Retinal pigment epithelial cell (primary cell): ENCODE data around the gene C18orf63.

Experiments
- DNase-seq: peaks from one replicate; pipeline ENCODE4 v3.0.0-alpha.2; 2010; ENCODE audit warnings: low read depth
- H3K4me3 ChIP-seq: 2 replicates; pipeline ENCODE4 v1.5.1; 2011; ENCODE audit warnings: mild to moderate bottlenecking, low read length, control low read depth, moderate library complexity
- CTCF ChIP-seq: conservative IDR thresholded peaks from 2 replicates; pipeline ENCODE4 v1.5.1; 2011; ENCODE audit warnings: low read depth, low read length, control low read depth, inconsistent platforms

C18orf63 gene

DNA sequence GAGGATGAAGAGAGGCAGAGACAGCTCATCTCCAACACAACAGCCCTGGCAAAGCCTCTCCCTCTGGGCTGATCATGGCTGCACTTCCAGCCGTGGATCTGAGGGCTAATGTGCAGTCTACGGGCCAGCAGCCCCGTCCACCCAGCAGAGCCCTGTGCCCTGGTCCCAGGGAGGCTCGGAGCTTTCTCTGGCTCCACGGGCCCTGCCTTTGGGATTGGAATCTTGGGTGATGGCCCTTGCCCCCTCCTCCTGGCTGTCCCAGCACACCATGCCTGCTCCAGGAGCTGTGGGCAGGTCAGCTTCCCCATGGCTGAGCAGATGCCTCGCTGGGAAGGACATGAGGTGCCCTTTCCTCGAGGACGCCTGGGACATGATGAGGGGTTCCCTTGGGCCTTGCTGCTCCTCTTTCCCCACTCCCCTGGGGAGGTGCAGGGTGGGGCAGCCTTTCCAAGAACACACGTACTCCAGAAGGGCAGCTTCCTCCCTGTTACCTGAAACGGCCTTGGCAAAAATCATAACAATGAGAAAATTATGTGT lies 66.9 kb downstream of the C18orf63 start:
- no peak for TF ChIP-seq CTCF
- no peak overlapping the region for H3K4me3 ChIP-seq
- DNase-seq: no peak

- H3K4me3 ChIP-seq: no peak overlapping the region
- DNase-seq: no peak
- TF ChIP-seq CTCF: no peak
Observed at GRCh38 chr18:74387383-74387782, 71.7 kb downstream of the C18orf63 start.

DNA sequence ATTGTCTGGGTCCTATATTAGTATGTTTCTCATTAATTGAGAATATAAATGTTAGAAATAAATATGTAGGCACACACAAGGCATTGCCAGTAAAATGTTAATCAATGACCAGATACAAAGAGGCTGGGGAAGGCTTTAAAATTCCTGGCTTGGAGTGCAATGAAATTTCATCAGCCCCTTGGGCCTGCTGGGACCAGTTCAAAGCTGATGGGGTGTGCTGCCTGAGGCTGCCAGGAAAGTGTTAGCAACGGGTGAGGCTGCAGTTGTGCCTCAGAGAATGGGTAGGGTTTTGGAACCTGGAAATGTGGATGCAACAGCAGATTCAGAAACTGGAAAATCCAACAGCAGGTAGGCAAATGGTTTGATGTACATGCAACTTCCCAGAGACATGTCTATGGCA lies 72.6 kb downstream of the C18orf63 start:
- no peak for TF ChIP-seq CTCF
- no peak overlapping the region for H3K4me3 ChIP-seq
- no peak for DNase-seq

DNA sequence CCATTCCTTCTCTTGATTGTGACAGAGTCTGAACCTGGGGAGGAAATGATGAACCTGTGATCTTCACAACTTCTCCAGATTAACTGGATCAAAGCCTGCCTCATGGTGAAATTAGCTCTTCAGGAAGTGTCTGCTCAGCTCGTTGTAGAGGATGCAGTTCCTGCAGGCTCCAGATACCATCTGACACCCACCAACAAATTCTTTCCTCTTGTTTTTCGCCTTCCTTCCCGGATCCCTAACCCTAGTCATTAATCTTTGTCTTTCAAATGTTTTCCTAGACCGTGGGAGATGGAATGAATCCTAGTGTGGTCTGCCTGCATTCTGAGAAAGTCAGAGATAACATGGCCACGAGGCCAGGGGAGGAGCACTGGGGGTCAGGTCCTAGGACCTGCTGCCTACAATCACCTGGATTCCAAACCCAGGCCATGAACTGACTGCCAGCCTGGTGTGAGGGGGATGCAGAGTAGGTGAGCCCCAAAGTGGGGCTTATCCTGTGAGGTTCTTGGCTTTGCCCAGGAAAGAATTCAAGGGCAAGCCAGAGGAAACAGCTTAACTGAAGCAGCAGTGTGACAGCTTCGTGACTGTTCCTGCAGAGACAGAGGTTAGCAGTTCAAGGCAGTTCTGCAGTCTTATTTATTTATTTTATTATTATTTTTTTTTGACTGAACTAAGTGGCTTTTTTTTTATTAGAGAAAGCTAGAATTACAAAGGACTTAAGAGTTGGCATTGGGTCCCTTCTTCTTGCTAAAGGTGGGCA lies 73.7 kb downstream of the C18orf63 start:
- no peak for TF ChIP-seq CTCF
- no peak for DNase-seq
- H3K4me3 ChIP-seq: no peak overlapping the region

DNA sequence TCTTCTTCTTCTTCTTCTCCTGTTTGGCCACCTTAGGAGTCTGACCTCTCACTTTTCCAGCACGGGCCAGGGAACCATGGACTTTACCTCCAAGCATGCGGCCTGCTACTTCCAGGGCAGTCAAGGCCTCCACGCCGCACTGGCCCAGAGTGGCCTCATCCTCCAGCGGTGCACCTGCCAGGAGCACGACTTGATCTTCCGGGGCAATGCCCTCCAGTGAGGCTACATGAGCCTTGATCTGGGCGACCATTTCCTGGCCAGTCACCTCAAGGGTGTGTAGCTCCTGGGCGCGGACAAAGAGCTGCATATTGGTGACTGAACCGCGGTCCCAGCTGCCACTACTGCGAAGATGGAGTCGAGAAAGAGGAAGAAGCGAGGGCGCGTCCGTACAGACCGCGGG lies 74.4 kb downstream of the C18orf63 start:
- no peak overlapping the region for H3K4me3 ChIP-seq
- no peak for DNase-seq
- no peak for TF ChIP-seq CTCF

DNA sequence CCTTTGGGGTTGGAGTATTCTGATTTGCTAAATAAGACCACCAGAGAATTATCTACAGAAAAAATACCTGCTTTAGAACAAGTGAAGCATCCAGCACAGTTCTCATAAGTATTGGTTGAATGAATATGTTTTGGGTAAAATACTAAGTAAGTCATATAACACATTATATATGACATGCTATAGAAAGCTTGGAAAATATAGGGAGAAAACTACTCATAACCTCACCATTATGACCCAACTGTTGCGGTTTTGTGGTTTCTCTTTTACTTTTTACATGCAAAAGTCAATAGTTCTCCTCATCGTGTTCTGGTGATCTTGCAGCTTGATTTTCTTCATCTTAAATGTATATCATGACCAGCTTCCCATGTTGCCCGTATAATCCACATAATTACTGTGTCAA lies 75.3 kb downstream of the C18orf63 start:
- H3K4me3 ChIP-seq: no peak overlapping the region
- DNase-seq: no peak
- TF ChIP-seq CTCF: no peak

GRCh38 chr18:74392323-74392722 lies 76.7 kb downstream of the C18orf63 start:
- TF ChIP-seq CTCF: no peak

More at GRCh38 chr18:74392323-74392722, 76.7 kb downstream of the C18orf63 start:
- no peak for DNase-seq
- no peak overlapping the region for H3K4me3 ChIP-seq
